ENCODE results near the gene KCNIP3.
"Not testable (repeated sequence)": the region's sequence is repeated elsewhere in the genome, so short reads cannot be mapped to it uniquely, and the experiment has no call there.

The KCNIP3 gene

GRCh38 chr2:95348609-95349567 lies 51.7 kb downstream of the KCNIP3 start:
- no peak for DNase-seq (ENCODE audit: low spot score)

- no peak for DNase-seq (ENCODE audit: low spot score)
Measured at GRCh38 chr2:95349568-95350322, 52.6 kb downstream of the KCNIP3 start.

GRCh38 chr2:95350368-95350767 lies 53.2 kb downstream of the KCNIP3 start:
- DNase-seq (ENCODE audit: low spot score), result no peak

- DNase-seq (ENCODE audit: low spot score), result no peak
Measured at GRCh38 chr2:95350774-95351597, 53.8 kb downstream of the KCNIP3 start.

GRCh38 chr2:95351598-95351915 lies 54.4 kb downstream of the KCNIP3 start:
- DNase-seq (ENCODE audit: low spot score), result no peak

GRCh38 chr2:95352310-95353054 lies 55.3 kb downstream of the KCNIP3 start:
- DNase-seq (ENCODE audit: low spot score), result no peak

GRCh38 chr2:95353055-95353575 lies 56.0 kb downstream of the KCNIP3 start:
- DNase-seq (ENCODE audit: low spot score), result no peak

GRCh38 chr2:95353613-95354468 lies 56.7 kb downstream of the KCNIP3 start:
- no peak for DNase-seq (ENCODE audit: low spot score)

- no peak for DNase-seq (ENCODE audit: low spot score)
Measured at GRCh38 chr2:95354469-95354901, 57.3 kb downstream of the KCNIP3 start.

- no peak for DNase-seq (ENCODE audit: low spot score)
Measured at GRCh38 chr2:95354925-95355324, 57.8 kb downstream of the KCNIP3 start.

GRCh38 chr2:95355486-95355885 lies 58.3 kb downstream of the KCNIP3 start:
- not testable (repeated sequence) for DNase-seq (ENCODE audit: low spot score)

- no peak for DNase-seq (ENCODE audit: low spot score)
Measured at GRCh38 chr2:95356821-95357700, 59.9 kb downstream of the KCNIP3 start.

GRCh38 chr2:95357717-95358280 lies 60.7 kb downstream of the KCNIP3 start:
- DNase-seq (ENCODE audit: low spot score), result no peak

GRCh38 chr2:95359031-95359430 lies 61.9 kb downstream of the KCNIP3 start:
- DNase-seq (ENCODE audit: low spot score), result no peak

- DNase-seq (ENCODE audit: low spot score), result no peak
Measured at GRCh38 chr2:95359501-95359930, 62.4 kb downstream of the KCNIP3 start.

GRCh38 chr2:95361216-95361980 lies 64.3 kb downstream of the KCNIP3 start:
- DNase-seq (ENCODE audit: low spot score), result no peak

GRCh38 chr2:95362486-95362885 lies 65.3 kb downstream of the KCNIP3 start:
- DNase-seq (ENCODE audit: low spot score), result no peak

GRCh38 chr2:95366514-95366913 lies 69.4 kb downstream of the KCNIP3 start:
- DNase-seq (ENCODE audit: low spot score), result no peak
